DND-41 (cell line): ENCODE data around the gene SMARCD3.

ENCODE experiments used
- ATAC-seq: fragments of 200-7000 bp; cut with Tn5 transposase; 3 replicates; pipeline ENCODE4 v1.9.1; 2021; ENCODE audit warnings: low read depth; ENCODE audit not compliant: insufficient read depth
- DNase-seq: peaks from one replicate; pipeline ENCODE4 v3.0.0-alpha.2; 2020
- H2AFZ ChIP-seq: 2 replicates; pipeline ENCODE4 v1.6.0; 2012; ENCODE audit warnings: low read depth, low read length
- H3K27ac ChIP-seq: 2 replicates; pipeline ENCODE4 v1.5.1; 2012; ENCODE audit warnings: low read length, inconsistent platforms
- H3K27me3 ChIP-seq: fragments of 200-600 bp; sonication (generic); 2 replicates; pipeline ENCODE4 v1.6.0; 2012; ENCODE audit warnings: low read length, mild to moderate bottlenecking, inconsistent platforms; ENCODE audit not compliant: insufficient read depth, poor library complexity
- H3K36me3 ChIP-seq: 2 replicates; pipeline ENCODE4 v1.5.1; 2012; ENCODE audit warnings: low read length, inconsistent platforms; ENCODE audit not compliant: insufficient read depth
- H3K4me1 ChIP-seq: 2 replicates; pipeline ENCODE4 v1.5.1; 2012; ENCODE audit warnings: mild to moderate bottlenecking, low read length; ENCODE audit not compliant: insufficient read depth
- H3K4me2 ChIP-seq: 2 replicates; pipeline ENCODE4 v1.6.0; 2012; ENCODE audit warnings: mild to moderate bottlenecking, moderate library complexity, low read length, inconsistent platforms; ENCODE audit not compliant: insufficient read depth
- H3K4me3 ChIP-seq, 2 experiments: fragments of 200-600 bp in 1 of 2; shearing (Covaris generic) in 1 of 2; 2 replicates each; pipeline ENCODE4 v1.5.1; 2012 to 2016; ENCODE audit warnings: inconsistent platforms in 2 of 2, low read length in 2 of 2, mild to moderate bottlenecking in 2 of 2, low read depth in 1 of 2, moderate library complexity in 1 of 2
- H3K79me2 ChIP-seq: 2 replicates; pipeline ENCODE4 v1.6.0; 2012; ENCODE audit warnings: low read length, inconsistent platforms; ENCODE audit not compliant: insufficient read depth
- H3K9ac ChIP-seq: 2 replicates; pipeline ENCODE4 v1.6.0; 2012; ENCODE audit warnings: low read depth, mild to moderate bottlenecking, inconsistent platforms, low read length, moderate library complexity
- H3K9me3 ChIP-seq: 2 replicates; pipeline ENCODE4 v1.5.1; 2012; ENCODE audit warnings: low read length, moderate library complexity, mild to moderate bottlenecking, inconsistent platforms; ENCODE audit not compliant: insufficient read depth, severe bottlenecking
- H4K20me1 ChIP-seq: 2 replicates; pipeline ENCODE4 v1.6.0; 2012; ENCODE audit warnings: low read length; ENCODE audit not compliant: insufficient read depth
- CTCF ChIP-seq: IDR thresholded peaks from 2 replicates; pipeline ENCODE4 v1.5.1; 2012; ENCODE audit warnings: borderline replicate concordance, low read length, moderate library complexity, mild to moderate bottlenecking; ENCODE audit not compliant: poor library complexity, severe bottlenecking; ENCODE audit errors: extremely low read depth
- EZH2 ChIP-seq: IDR thresholded peaks from 3 replicates; pipeline ENCODE4 v1.6.1; 2012; ENCODE audit warnings: borderline replicate concordance, low read depth, mild to moderate bottlenecking, moderate library complexity, low read length, inconsistent platforms; ENCODE audit not compliant: severe bottlenecking

Gene SMARCD3

GRCh38 chr7:151277631-151278030 is 29.1 kb upstream of the SMARCD3 start:
- H3K4me2 ChIP-seq = no peak overlapping the region
- ATAC-seq = no peak
- no peak overlapping the region for H3K4me3 ChIP-seq

DNA sequence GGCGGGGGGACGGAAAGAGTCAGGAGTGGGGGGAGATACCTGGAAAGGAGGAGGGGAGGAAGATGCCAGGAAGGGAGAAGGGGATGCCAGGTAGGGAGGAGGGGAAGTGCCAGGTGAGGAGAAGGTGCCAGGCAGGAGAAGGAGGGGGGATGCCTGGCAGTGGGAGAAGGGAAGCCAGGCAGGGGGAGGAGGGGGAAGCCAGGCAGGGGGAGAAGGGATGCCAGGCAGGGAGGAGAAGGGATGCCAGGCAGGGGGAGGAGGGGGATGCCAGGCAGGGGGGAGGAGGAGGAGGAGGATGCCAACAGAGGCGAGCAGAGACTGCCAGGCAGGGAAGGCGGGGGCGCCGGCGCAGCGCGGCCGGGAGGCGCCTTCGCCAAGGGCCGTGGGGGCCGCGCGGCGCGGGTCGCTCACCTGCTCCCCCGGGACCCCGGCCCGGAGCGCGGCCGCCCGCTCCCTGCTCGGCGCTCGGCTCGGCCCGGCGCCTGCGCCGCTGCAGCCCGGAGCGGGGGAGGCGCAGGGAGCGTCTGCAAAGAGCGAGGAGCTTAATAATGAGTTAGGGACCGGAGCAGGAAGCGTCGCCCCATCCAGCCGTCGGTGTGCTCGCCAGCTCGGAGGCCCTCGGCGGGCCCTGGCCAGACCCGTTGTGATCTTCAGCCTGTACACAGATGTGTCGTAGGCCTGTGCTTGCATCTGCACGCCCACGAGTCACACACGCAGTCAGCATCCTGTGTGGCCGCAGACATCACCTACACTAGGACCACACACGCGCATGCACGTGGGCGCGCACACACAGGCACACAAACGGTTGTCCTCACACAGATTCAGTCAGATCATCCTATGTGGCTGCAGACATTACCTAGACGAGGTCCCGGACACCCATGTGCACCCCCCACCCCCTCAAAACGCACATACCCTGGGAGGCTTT is 28.4 kb upstream of the SMARCD3 start:
- ATAC-seq (peak; percentile 91), DNase-seq (peak; percentile 68)
- 0 out of 2 replicates have a peak, but pooled peaks cover 3% of the 10 kb centered on the region for H4K20me1 ChIP-seq
- no peak overlapping the region for H3K9ac ChIP-seq
- H3K4me2 ChIP-seq = peak overlapping the region; percentile 53
- TF ChIP-seq EZH2 (no peak), CTCF (no peak)
- peak overlapping the region in 1 of 2 experiments; percentile 40; a peak in 2 of 4 replicates for H3K4me3 ChIP-seq
- no peak overlapping the region for H3K27ac ChIP-seq
- H3K79me2 ChIP-seq = no peaks in the 10 kb centered on the region
- peaks cover 18% of the 10 kb centered on the region for H3K4me1 ChIP-seq
- no peaks in the 10 kb centered on the region for H3K9me3 ChIP-seq
- H3K36me3 ChIP-seq = no peaks in the 10 kb centered on the region
- peak overlapping the region; percentile 68; the same call in 1 of the 2 replicates for H2AFZ ChIP-seq
- peaks cover 44% of the 10 kb centered on the region for H3K27me3 ChIP-seq

More at GRCh38 chr7:151277631-151278030, 29.1 kb upstream of the SMARCD3 start:
- Histone ChIP-seq H3K27me3 (peaks cover 44% of the 10 kb centered on the region), H2AFZ (no peak overlapping the region), H3K9ac (no peak overlapping the region), H3K27ac (no peak overlapping the region), H4K20me1 (0 out of 2 replicates have a peak, but pooled peaks cover 3% of the 10 kb centered on the region), H3K36me3 (no peaks in the 10 kb centered on the region), H3K79me2 (no peaks in the 10 kb centered on the region), H3K4me1 (peaks cover 11% of the 10 kb centered on the region), H3K9me3 (no peaks in the 10 kb centered on the region)
- no peak for TF ChIP-seq CTCF
- TF ChIP-seq EZH2 = no peak
- DNase-seq = no peak

- peak overlapping the region in 1 of 2 experiments; percentile 40; a peak in 1 of 4 replicates for H3K4me3 ChIP-seq
These were observed 27.5 kb upstream of the SMARCD3 start for GRCh38 chr7:151275813-151276577.

More at GRCh38 chr7:151275813-151276577, 27.5 kb upstream of the SMARCD3 start:
- Histone ChIP-seq H3K9ac (no peak overlapping the region), H4K20me1 (0 out of 2 replicates have a peak, but pooled peaks cover 3% of the 10 kb centered on the region), H3K27ac (no peak overlapping the region), H3K4me2 (peak overlapping the region; percentile 53), H3K79me2 (no peaks in the 10 kb centered on the region), H2AFZ (no peak overlapping the region), H3K4me1 (peaks cover 28% of the 10 kb centered on the region), H3K9me3 (no peaks in the 10 kb centered on the region), H3K27me3 (peaks cover 35% of the 10 kb centered on the region), H3K36me3 (no peaks in the 10 kb centered on the region)
- TF ChIP-seq EZH2 = no peak
- DNase-seq (no peak), ATAC-seq (no peak)
